Heart left ventricle (tissue), 13 donors: ENCODE data around the gene JOSD2.

ENCODE experiments used
- CTCF ChIP-seq, 12 donors: fragments of 200-600 bp; sonication (generic) in 4 of 12; IDR thresholded peaks; one replicate each; pipeline versions ENCODE4 v1.5.0 to v1.8.0; 2018 to 2022; ENCODE audit warnings: antibody characterized with exemption in 12 of 12, mild to moderate bottlenecking in 5 of 12
- POLR2A ChIP-seq, 2 donors: fragments of 450-650 bp; IDR thresholded peaks; one replicate each; pipeline ENCODE4 v1.6.1; 2017; ENCODE audit warnings: antibody characterized with exemption in 2 of 2, mild to moderate bottlenecking in 2 of 2, moderate library complexity in 2 of 2
- donor health status: ischemic (EF 13 %, LVEDD 7.1; RV severe dilation, severe dysfunction).
- donor health status: DM: no; HTN: yes; CAD: no.
- donor health status: DM: no; HTN: no; CAD: no.
- donor health status: ischemic (EF 25% LVEDD 6.9; RV normal size, moderate dysfunction).
- donor health status: ischemic (EF 25% LVEDD 5.7; RV mildly dilated, moderate dysfunction).
- donor health status: ischemic (EF 35%, LVEDD 5.7; RV mildly dilated, moderate dysfunction).
- donor health status: nonischemic (EF 11% LVEDD 7.7; RV severe dilation, severe dysfunction).
- donor health status: DM: yes; HTN: yes; CAD: no.
- donor health status: PGD.
- donor health status: ischemic (EF 29% LVEDD 5.4; RV normal size, mild dysfunction).
- donor health status: nonischemic (EF 23%, LVEDD 6.1; RV moderate dilation, normal function).

DNA sequence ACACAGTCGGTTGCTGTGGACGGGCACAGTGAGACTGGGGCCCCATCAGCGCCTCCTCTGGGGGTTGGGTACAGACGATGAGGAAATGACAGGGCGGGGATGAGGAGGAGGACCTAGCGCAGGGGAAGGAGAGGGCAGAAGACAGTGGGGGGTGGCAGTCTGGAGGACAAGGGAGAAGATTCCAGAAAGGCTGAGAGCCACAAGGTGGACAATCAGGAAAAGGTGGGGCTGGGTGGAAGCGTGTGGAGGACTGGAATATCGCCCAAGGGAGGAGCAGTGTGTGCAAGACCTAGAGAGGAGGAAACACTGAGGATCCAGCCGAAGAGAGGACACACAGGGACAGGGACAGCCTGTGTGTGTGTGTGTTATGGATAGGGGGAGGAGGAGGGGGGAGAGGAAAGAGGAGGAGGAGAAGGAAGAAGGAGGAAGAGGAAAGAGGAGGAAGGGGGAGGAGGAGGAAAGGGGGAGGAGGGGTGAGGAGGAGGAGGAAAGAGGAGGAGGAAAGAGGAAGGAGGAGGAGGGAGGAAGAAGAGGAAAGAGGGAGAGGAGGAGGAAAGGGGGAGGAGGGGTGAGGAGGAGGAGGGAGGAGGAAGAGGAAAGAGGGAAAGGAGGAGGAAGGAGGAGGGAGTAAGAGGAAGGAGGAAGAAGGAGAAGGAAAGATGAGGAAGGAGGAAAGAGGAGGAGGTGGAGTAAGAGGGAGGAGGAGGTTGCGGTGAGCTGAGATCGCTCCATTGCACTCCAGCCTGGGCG, 18.5 kb downstream of the JOSD2 start:
- TF ChIP-seq CTCF (IDR thresholded peaks at IDR 0.05) (no peak), POLR2A (IDR thresholded peaks at IDR 0.05) (no peak)
